Measurements from ENCODE around the gene ZNF563.

ZNF563 gene

GRCh38 chr19:12294249-12295158 is 38.9 kb downstream of the ZNF563 start, which contains the start of gene ZNF44:
Gene ZNF44, minus strand, starts transcription at chr19:12294883. Its CDS starts 189 bp downstream, at chr19:12294694.
- peak; percentile 64 to 99 (median 96) for DNase-seq

- peak in 25 of 56 donors; percentile 1 to 38 (median 14) for DNase-seq
Measured at GRCh38 chr19:12293777-12294248, 39.6 kb downstream of the ZNF563 start.

GRCh38 chr19:12289790-12290065 is 43.7 kb downstream of the ZNF563 start:
- no peak for DNase-seq

GRCh38 chr19:12287958-12288500 is 45.4 kb downstream of the ZNF563 start:
- no peak for DNase-seq

- no peak for DNase-seq
Measured at GRCh38 chr19:12284631-12285030, 48.8 kb downstream of the ZNF563 start.

- DNase-seq, result no peak
Measured at GRCh38 chr19:12284226-12284625, 49.2 kb downstream of the ZNF563 start.

- no peak for DNase-seq
Measured at GRCh38 chr19:12278713-12279112, 54.7 kb downstream of the ZNF563 start.

GRCh38 chr19:12272980-12273901 is 60.2 kb downstream of the ZNF563 start:
- DNase-seq, result no peak

- no peak for DNase-seq
Measured at GRCh38 chr19:12272386-12272785, 61.0 kb downstream of the ZNF563 start.

GRCh38 chr19:12270854-12271253 is 62.6 kb downstream of the ZNF563 start:
- DNase-seq, result no peak
